Measurements from ENCODE around the gene ZNF467. TPM values are rescaled to one million over a fixed set of nuclear protein-coding genes. Genes with fewer than 3 reads are reported as not detected.
A peak's percentile ranks its signal among the peaks of the same experiment; 100 is the strongest.

Gene ZNF467
- total RNA-seq, 4 donors from 2014 or later, result 1.2 to 4.4 (median 2.0) TPM

- Histone ChIP-seq H3K4me3 (peak overlapping the region; percentile 53 to 86 (median 65)), H3K27me3 (peaks cover 0 to 50% (median 0%) of the 10 kb centered on the region in 4 donors), H3K27ac (peak overlapping the region; percentile 66 to 87 (median 82)), H3K9me3 (no peaks in the 10 kb centered on the region), H3K36me3 (peaks cover 0 to 8% (median 0%) of the 10 kb centered on the region in 3 donors), H3K4me1 (peaks cover 14 to 64% (median 22%) of the 10 kb centered on the region in 3 donors)
- TF ChIP-seq POLR2A (IDR thresholded peaks at IDR 0.05), result no peak
- TF ChIP-seq, protein P1, sequence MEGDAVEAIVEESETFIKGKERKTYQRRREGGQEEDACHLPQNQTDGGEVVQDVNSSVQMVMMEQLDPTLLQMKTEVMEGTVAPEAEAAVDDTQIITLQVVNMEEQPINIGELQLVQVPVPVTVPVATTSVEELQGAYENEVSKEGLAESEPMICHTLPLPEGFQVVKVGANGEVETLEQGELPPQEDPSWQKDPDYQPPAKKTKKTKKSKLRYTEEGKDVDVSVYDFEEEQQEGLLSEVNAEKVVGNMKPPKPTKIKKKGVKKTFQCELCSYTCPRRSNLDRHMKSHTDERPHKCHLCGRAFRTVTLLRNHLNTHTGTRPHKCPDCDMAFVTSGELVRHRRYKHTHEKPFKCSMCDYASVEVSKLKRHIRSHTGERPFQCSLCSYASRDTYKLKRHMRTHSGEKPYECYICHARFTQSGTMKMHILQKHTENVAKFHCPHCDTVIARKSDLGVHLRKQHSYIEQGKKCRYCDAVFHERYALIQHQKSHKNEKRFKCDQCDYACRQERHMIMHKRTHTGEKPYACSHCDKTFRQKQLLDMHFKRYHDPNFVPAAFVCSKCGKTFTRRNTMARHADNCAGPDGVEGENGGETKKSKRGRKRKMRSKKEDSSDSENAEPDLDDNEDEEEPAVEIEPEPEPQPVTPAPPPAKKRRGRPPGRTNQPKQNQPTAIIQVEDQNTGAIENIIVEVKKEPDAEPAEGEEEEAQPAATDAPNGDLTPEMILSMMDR (IDR thresholded peaks at IDR 0.05), result no peak
- DNase-seq, result no peak
- 0% methylated on average over 7 of the region's 55 CpGs; no CpG with 5 or more reads in 1 of the 2 donors for WGBS, 2 donors
- intact Hi-C loops (cut with DNase I), result no loop called here
Observed at GRCh38 chr7:149772956-149773434, 393 bp downstream of the ZNF467 start.

GRCh38 chr7:149772241-149772955 lies 990 bp downstream of the ZNF467 start:
- no peak for DNase-seq

DNA sequence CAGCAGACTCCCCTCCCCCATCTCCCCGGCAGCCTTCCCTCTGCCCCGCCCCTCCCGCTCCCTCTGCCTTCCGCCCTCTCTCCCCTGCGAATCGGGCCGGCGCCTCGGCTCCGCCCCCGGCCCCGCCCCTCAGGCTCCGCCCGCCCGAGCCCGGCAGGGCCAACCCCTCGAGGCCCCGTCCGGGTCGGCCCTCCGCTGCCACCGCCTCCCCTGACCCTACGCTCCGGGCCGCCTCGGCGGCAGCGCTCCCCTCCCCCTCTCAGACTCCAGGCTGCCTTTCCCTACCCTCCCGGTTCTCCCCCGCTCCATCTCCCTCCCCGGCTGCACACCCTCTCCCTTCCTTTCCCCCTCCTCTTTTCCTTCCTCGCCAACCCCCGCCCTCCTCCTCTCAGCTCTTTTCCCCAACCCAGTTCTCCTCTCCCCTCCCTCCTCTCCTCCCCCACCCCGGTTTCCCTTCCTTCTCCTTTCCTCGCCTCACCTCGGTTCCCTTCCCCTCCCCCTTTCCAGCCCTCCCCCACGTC lies 1.6 kb downstream of the ZNF467 start:
- Histone ChIP-seq H3K27ac (peak overlapping the region; percentile 66 to 87 (median 82)), H3K27me3 (peaks cover 0 to 54% (median 0%) of the 10 kb centered on the region in 4 donors), H3K9me3 (no peaks in the 10 kb centered on the region), H3K36me3 (peaks cover 0 to 8% (median 0%) of the 10 kb centered on the region in 3 donors), H3K4me1 (peaks cover 14 to 57% (median 22%) of the 10 kb centered on the region in 3 donors), H3K4me3 (peak overlapping the region; percentile 53 to 86 (median 65))
- DNase-seq, result peak; percentile 26
- intact Hi-C loops (cut with DNase I), result no loop called here
- 0 to 2% methylated on average over 9 to 11 of the region's 37 CpGs for WGBS, 2 donors
- TF ChIP-seq, protein P1 (IDR thresholded peaks at IDR 0.05), result no peak
- TF ChIP-seq POLR2A (IDR thresholded peaks at IDR 0.05), result peak in 1 of 4 donors; percentile 54

More at GRCh38 chr7:149772241-149772955, 990 bp downstream of the ZNF467 start:
- Histone ChIP-seq H3K36me3 (peaks cover 0 to 8% (median 0%) of the 10 kb centered on the region in 3 donors), H3K4me3 (peak overlapping the region; percentile 53 to 86 (median 65)), H3K27me3 (peaks cover 0 to 54% (median 0%) of the 10 kb centered on the region in 4 donors), H3K4me1 (peaks cover 14 to 63% (median 22%) of the 10 kb centered on the region in 3 donors), H3K9me3 (no peaks in the 10 kb centered on the region), H3K27ac (peak overlapping the region; percentile 66 to 87 (median 82))
- TF ChIP-seq POLR2A (IDR thresholded peaks at IDR 0.05), result no peak
- TF ChIP-seq, protein P1 (IDR thresholded peaks at IDR 0.05), result no peak
- intact Hi-C loops (cut with DNase I), result no loop called here
- WGBS, 2 donors, result 2% methylated on average over 19 to 27 of the region's 47 CpGs

- Histone ChIP-seq H3K4me1 (peaks cover 14 to 51% (median 22%) of the 10 kb centered on the region in 3 donors), H3K27ac (peak overlapping the region; percentile 61 to 87 (median 72)), H3K9me3 (no peaks in the 10 kb centered on the region), H3K27me3 (peaks cover 0 to 60% (median 2%) of the 10 kb centered on the region in 4 donors), H3K4me3 (peak overlapping the region; percentile 53 to 86 (median 65)), H3K36me3 (peaks cover 0 to 8% (median 0%) of the 10 kb centered on the region in 3 donors)
- DNase-seq, result no peak
- intact Hi-C loops (cut with DNase I), result no loop called here
- TF ChIP-seq, protein P1 (IDR thresholded peaks at IDR 0.05), result no peak
- TF ChIP-seq POLR2A (IDR thresholded peaks at IDR 0.05), result no peak
- 29% methylated on average over 9 to 10 of the region's 16 CpGs for WGBS, 2 donors
Observed at GRCh38 chr7:149770728-149771636, 2.4 kb downstream of the ZNF467 start.

Data from esophagus squamous epithelium (tissue), 5 donors.